ENCODE measurements around the gene SPRING1.

The SPRING1 gene

GRCh38 chr12:116708826-116709756 is 28.8 kb downstream of the SPRING1 start:
- ChIA-PET POLR2A (interaction anchor here (0.5 to 0.6 kb wide), 2 partner anchors 10 to 82 kb away, joined by 3 read pairs; no protein-coding TSS in a partner anchor), CTCF (interaction anchor here (0.5 to 2.3 kb wide), 22 partner anchors 8 to 794 kb away, joined by 3 to 16 read pairs (median 4); no protein-coding TSS in a partner anchor)
- no peak overlapping the region for H3K27ac ChIP-seq (ENCODE audit: extremely low read depth, low read depth, low read length)
- peaks cover 18% of the 10 kb centered on the region for H3K4me1 ChIP-seq (ENCODE audit: control insufficient read depth, insufficient read depth, low read length)
- no peaks in the 10 kb centered on the region for H3K9me3 ChIP-seq (ENCODE audit: control insufficient read depth, insufficient read depth, low read depth, low read length)
- no peaks in the 10 kb centered on the region for H3K36me3 ChIP-seq (ENCODE audit: control insufficient read depth in 2 of 2, insufficient read depth in 1 of 2, low read length in 2 of 2)
- H3K4me3 ChIP-seq (ENCODE audit: low read depth, low read length) = no peak overlapping the region
- no peak for TF ChIP-seq ZNF19 (tag by site-specific recombination; IDR thresholded peaks at IDR 0.05; ENCODE audit: low read depth)
- TF ChIP-seq ZSCAN4 (tag by site-specific recombination; IDR thresholded peaks at IDR 0.05) = 0 out of 2 replicates have a peak, but pooled peaks have one; percentile 6
- no peak for TF ChIP-seq BCL11B (tag by site-specific recombination; IDR thresholded peaks at IDR 0.05; ENCODE audit: low read depth)
- no peak for TF ChIP-seq ZNF837 (tag by site-specific recombination; IDR thresholded peaks at IDR 0.05)
- no peak for TF ChIP-seq ZBTB1 (tag by site-specific recombination; IDR thresholded peaks at IDR 0.05)
- TF ChIP-seq ZNF488 (tag by site-specific recombination; IDR thresholded peaks at IDR 0.05) = no peak
- TF ChIP-seq SP2 (tag by site-specific recombination; IDR thresholded peaks at IDR 0.05) = no peak
- peak; percentile 63; the same call in 1 of the 2 replicates for TF ChIP-seq MZF1 (tag by site-specific recombination; IDR thresholded peaks at IDR 0.05; ENCODE audit: borderline replicate concordance)
- TF ChIP-seq ATF2 (tag by site-specific recombination; IDR thresholded peaks at IDR 0.05; ENCODE audit: low read depth) = no peak
- TF ChIP-seq ZFP37 (tag by site-specific recombination; IDR thresholded peaks at IDR 0.05) = no peak
- TF ChIP-seq ZNF692 (tag by site-specific recombination; IDR thresholded peaks at IDR 0.05) = peak; percentile 92
- no peak for TF ChIP-seq ZNF24 (tag by site-specific recombination; IDR thresholded peaks at IDR 0.05)
- TF ChIP-seq ZNF658 (tag by site-specific recombination; IDR thresholded peaks at IDR 0.05) = no peak
- no peak for TF ChIP-seq ZNF792 (tag by site-specific recombination; IDR thresholded peaks at IDR 0.05)
- TF ChIP-seq ZFP69B (tag by site-specific recombination; IDR thresholded peaks at IDR 0.05) = peak; percentile 69
- TF ChIP-seq ZNF23 (tag by site-specific recombination; IDR thresholded peaks at IDR 0.05; ENCODE audit: borderline replicate concordance) = no peak
- TF ChIP-seq HIC1 (tag by site-specific recombination; IDR thresholded peaks at IDR 0.05) = peak; percentile 55; the same call in 1 of the 2 replicates
- no peak for TF ChIP-seq ZNF148 (tag by site-specific recombination; IDR thresholded peaks at IDR 0.05; ENCODE audit: borderline replicate concordance)
- peak; percentile 77 for TF ChIP-seq ZBTB8A (tag by site-specific recombination; IDR thresholded peaks at IDR 0.05)
- TF ChIP-seq ZBTB17 (tag by site-specific recombination; IDR thresholded peaks at IDR 0.05) = peak; percentile 91
- TF ChIP-seq ZNF175 (tag by site-specific recombination; IDR thresholded peaks at IDR 0.05) = no peak
- no peak for TF ChIP-seq ZNF292 (tag by site-specific recombination; IDR thresholded peaks at IDR 0.05; ENCODE audit: borderline replicate concordance, low read depth)
- no peak for TF ChIP-seq ZNF501 (tag by site-specific recombination; IDR thresholded peaks at IDR 0.05)
- no peak for TF ChIP-seq ZNF639 (tag by site-specific recombination; IDR thresholded peaks at IDR 0.05)
- TF ChIP-seq ZNF777 (tag by site-specific recombination; IDR thresholded peaks at IDR 0.05; ENCODE audit: borderline replicate concordance) = no peak
- TF ChIP-seq ZNF548 (tag by site-specific recombination; IDR thresholded peaks at IDR 0.05) = no peak
